GM12892 (cell line): ENCODE measurements around the gene STRBP.

Experiments
- POLR2AphosphoS5 ChIP-seq: IDR thresholded peaks from 2 replicates; pipeline ENCODE4 v1.6.1; 2011; ENCODE audit warnings: low read depth, low read length, control low read depth
- TAF1 ChIP-seq: IDR thresholded peaks from 2 replicates; pipeline ENCODE4 v1.6.1; 2011; ENCODE audit warnings: low read depth, mild to moderate bottlenecking, control low read depth, low read length, borderline replicate concordance

DNA sequence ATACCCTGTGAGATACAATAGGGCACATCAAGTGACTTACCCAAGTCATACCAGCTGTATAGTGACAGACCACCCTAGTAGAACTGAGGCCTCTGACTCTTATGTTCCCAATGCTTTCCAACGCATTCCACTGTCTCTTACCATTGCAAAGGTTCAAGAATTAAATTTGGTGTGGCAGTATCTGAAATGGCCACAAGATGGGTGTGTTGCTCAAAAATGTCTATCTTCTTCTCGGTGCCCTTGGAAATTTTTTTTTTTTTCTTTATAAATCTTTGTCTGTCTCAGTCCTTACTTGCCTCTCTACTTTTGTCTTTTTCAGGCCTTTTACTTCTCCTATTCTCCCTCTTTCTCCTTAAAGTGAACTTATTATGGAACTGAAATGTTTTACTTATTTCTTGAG is 186.6 kb downstream of the STRBP start:
- TF ChIP-seq POLR2AphosphoS5 = no peak
- TF ChIP-seq TAF1 = no peak
